Myocyte (in vitro differentiated cells): Measurements from ENCODE around the gene CDK18. TPM values are rescaled to one million over a fixed set of nuclear protein-coding genes. Genes with fewer than 3 reads are reported as not detected.

Experiments
- DNase-seq: peaks from one replicate; pipeline ENCODE4 v3.0.0-alpha.2; 2012; ENCODE audit warnings: low read depth
- total RNA-seq: library from RNA; depleted of rRNA; stranded (reverse); fragments of >200 nt; gene quantifications from 2 replicates; pipeline ENCODE4 v1.2.3, GENCODE V29; 2014

CDK18 gene
- total RNA-seq, 1 donor from 2014 or later = 33.3 TPM

- no peak for DNase-seq
Observed at GRCh38 chr1:205502111-205502810, 2.2 kb upstream of the CDK18 start.

GRCh38 chr1:205502992-205503391 is 1.5 kb upstream of the CDK18 start:
- DNase-seq = no peak

- DNase-seq = no peak
Observed at GRCh38 chr1:205505076-205505729, 734 bp downstream of the CDK18 start.

- peak; percentile 94 for DNase-seq
Observed at GRCh38 chr1:205505791-205506190, 1.3 kb downstream of the CDK18 start.

- no peak for DNase-seq
Observed at GRCh38 chr1:205506409-205507200, 2.1 kb downstream of the CDK18 start.

- no peak for DNase-seq
Observed at GRCh38 chr1:205508227-205508714, 3.8 kb downstream of the CDK18 start.

- DNase-seq = no peak
Observed at GRCh38 chr1:205510308-205510950, 6.0 kb downstream of the CDK18 start.

- DNase-seq = no peak
Observed at GRCh38 chr1:205510951-205511330, 6.5 kb downstream of the CDK18 start.

GRCh38 chr1:205512059-205513045 is 7.9 kb downstream of the CDK18 start:
- DNase-seq = peak; percentile 93

- peak; percentile 68 for DNase-seq
Observed at GRCh38 chr1:205513774-205514173, 9.3 kb downstream of the CDK18 start.

- DNase-seq = no peak
Observed at GRCh38 chr1:205514211-205515142, 10.0 kb downstream of the CDK18 start.

- DNase-seq = peak; percentile 55
Observed at GRCh38 chr1:205515781-205516253, 11.3 kb downstream of the CDK18 start.

GRCh38 chr1:205516362-205516761 is 11.9 kb downstream of the CDK18 start:
- DNase-seq = no peak

- no peak for DNase-seq
Observed at GRCh38 chr1:205517288-205517687, 12.8 kb downstream of the CDK18 start.

GRCh38 chr1:205517763-205518162 is 13.3 kb downstream of the CDK18 start:
- no peak for DNase-seq

GRCh38 chr1:205518661-205519540 is 14.4 kb downstream of the CDK18 start:
- peak; percentile 47 for DNase-seq

GRCh38 chr1:205519541-205520131 is 15.2 kb downstream of the CDK18 start:
- peak; percentile 93 for DNase-seq

- no peak for DNase-seq
Observed at GRCh38 chr1:205520709-205521108, 16.2 kb downstream of the CDK18 start.
